KMS-11 (cell line): ENCODE data around the gene ZNF615.
"Not testable (repeated sequence)": the region's sequence is repeated elsewhere in the genome, so short reads cannot be mapped to it uniquely, and the experiment has no call there.

Source experiments
- H2AFZ ChIP-seq: fragments of 200-600 bp; sonication (generic); 2 replicates; pipeline ENCODE4 v1.6.1; 2016; ENCODE audit warnings: antibody characterized with exemption, mixed run types, low read depth
- H3K27ac ChIP-seq: fragments of 200-600 bp; sonication (generic); 2 replicates; pipeline ENCODE4 v1.6.1; 2016; ENCODE audit warnings: mild to moderate bottlenecking, mixed run types
- H3K27me3 ChIP-seq: fragments of 200-600 bp; sonication (generic); 2 replicates; pipeline ENCODE4 v1.6.1; 2017; ENCODE audit warnings: mild to moderate bottlenecking, low read depth, mixed run types, moderate library complexity; ENCODE audit not compliant: insufficient read depth
- H3K36me3 ChIP-seq: fragments of 200-600 bp; sonication (generic); 2 replicates; pipeline ENCODE4 v1.6.1; 2017; ENCODE audit warnings: mild to moderate bottlenecking, mixed run types; ENCODE audit not compliant: insufficient read depth
- H3K4me1 ChIP-seq: fragments of 200-600 bp; sonication (generic); 2 replicates; pipeline ENCODE4 v1.6.1; 2016; ENCODE audit warnings: mild to moderate bottlenecking, low read depth, mixed run types; ENCODE audit not compliant: poor library complexity, severe bottlenecking
- H3K4me2 ChIP-seq: fragments of 200-600 bp; sonication (generic); 2 replicates; pipeline ENCODE4 v1.7.0; 2016; ENCODE audit warnings: mild to moderate bottlenecking, mixed run types
- H3K4me3 ChIP-seq: fragments of 200-600 bp; sonication (generic); IDR thresholded peaks from 2 replicates; pipeline ENCODE4 v1.6.1; 2017; ENCODE audit warnings: low read depth, low read length, mixed read lengths; ENCODE audit not compliant: insufficient read depth
- H3K79me2 ChIP-seq: fragments of 200-600 bp; sonication (generic); 2 replicates; pipeline ENCODE4 v1.6.1; 2016; ENCODE audit warnings: low read depth, mixed run types; ENCODE audit not compliant: insufficient read depth
- H3K9ac ChIP-seq: fragments of 200-600 bp; sonication (generic); 2 replicates; pipeline ENCODE4 v1.6.1; 2016; ENCODE audit warnings: mild to moderate bottlenecking, mixed run types
- H4K20me1 ChIP-seq: fragments of 200-600 bp; sonication (generic); 2 replicates; pipeline ENCODE4 v1.6.1; 2016; ENCODE audit warnings: mild to moderate bottlenecking, mixed run types; ENCODE audit not compliant: insufficient read depth
- TF ChIP-seq, protein P1 (sequence below): fragments of 200-600 bp; sonication (generic); conservative IDR thresholded peaks from 2 replicates; pipeline ENCODE4 v1.6.1; 2017; ENCODE audit warnings: low read depth, mild to moderate bottlenecking, antibody characterized with exemption, low read length, moderate library complexity, mixed read lengths

ZNF615 gene

DNA sequence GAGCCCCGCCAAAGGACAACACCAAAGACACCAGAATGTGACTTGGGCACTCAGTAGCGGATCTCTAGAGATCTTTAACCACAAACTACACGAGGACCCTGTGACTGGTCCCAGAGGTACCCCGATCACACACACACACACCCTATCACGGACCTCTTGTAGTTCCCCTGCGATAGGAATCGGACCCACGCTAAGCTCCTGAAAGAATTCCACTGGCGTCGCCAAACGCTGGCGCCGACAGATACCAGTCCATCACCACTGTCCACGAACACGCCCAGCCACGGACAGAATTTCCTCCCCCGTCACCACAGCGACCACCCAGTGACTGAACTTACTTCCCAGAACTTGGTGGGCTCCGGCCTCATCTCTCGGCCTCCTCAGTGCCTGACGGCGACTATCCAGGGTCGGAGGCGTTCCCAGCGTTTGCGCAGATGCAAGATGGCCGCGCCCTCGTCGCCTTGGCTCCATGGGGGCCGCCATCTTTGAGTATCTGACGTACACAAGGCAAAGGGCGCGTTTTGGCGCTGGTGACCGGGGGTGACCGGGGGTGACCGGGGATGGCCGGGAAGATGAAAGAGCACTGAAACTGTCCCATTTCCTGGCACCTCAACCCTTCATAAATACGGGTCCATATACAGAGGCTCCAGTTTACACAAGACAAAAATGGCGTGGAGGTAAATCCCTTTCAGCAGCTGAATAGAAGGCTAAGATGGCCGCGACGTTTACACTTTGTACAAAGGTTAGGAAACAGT is at the start of gene ZNF615:
TSS of gene ZNF615 (minus strand) at position 406 of the 752 bp plus-strand sequence. CDS start 4,500 bp downstream, outside the sequence.
- Histone ChIP-seq H3K4me2 (no peak within 1 kb of the TSS; the same call in 1 of the 2 replicates), H3K36me3 (no peaks in the 10 kb centered on the region), H3K4me1 (no peaks in the 10 kb centered on the region), H4K20me1 (no peaks in the 10 kb centered on the region), H3K79me2 (no peaks in the 10 kb centered on the region), H3K27ac (peak within 1 kb of the TSS; percentile 21; the same call in 1 of the 2 replicates), H2AFZ (peak within 1 kb of the TSS; percentile 85), H3K9ac (peak within 1 kb of the TSS; percentile 30; the same call in 1 of the 2 replicates), H3K27me3 (no peaks in the 10 kb centered on the region), H3K4me3 (peak within 1 kb of the TSS; percentile 52)
- TF ChIP-seq, protein P1, sequence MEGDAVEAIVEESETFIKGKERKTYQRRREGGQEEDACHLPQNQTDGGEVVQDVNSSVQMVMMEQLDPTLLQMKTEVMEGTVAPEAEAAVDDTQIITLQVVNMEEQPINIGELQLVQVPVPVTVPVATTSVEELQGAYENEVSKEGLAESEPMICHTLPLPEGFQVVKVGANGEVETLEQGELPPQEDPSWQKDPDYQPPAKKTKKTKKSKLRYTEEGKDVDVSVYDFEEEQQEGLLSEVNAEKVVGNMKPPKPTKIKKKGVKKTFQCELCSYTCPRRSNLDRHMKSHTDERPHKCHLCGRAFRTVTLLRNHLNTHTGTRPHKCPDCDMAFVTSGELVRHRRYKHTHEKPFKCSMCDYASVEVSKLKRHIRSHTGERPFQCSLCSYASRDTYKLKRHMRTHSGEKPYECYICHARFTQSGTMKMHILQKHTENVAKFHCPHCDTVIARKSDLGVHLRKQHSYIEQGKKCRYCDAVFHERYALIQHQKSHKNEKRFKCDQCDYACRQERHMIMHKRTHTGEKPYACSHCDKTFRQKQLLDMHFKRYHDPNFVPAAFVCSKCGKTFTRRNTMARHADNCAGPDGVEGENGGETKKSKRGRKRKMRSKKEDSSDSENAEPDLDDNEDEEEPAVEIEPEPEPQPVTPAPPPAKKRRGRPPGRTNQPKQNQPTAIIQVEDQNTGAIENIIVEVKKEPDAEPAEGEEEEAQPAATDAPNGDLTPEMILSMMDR: no peak

DNA sequence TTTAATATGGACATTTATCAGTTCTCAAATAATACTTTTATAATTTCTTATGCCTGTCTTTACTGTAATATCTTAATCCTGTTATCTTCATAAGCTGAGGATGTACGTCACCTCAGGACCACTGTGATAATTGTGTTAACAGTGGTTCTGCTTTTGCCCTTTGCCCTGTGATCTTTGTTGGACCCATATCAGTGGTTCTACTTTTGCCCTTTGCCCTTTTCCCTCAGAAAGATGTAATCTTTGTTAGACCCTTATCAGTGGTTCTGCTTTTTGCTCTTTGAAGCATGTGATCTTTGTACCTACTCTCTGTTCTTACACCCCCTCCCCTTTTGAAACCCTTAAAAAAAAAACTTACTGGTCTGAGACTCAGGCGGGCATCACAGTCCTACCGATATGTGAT is 48.5 kb upstream of the ZNF615 start:
- H3K4me3 ChIP-seq, H3K27ac ChIP-seq, H3K9ac ChIP-seq: not testable (repeated sequence)

DNA sequence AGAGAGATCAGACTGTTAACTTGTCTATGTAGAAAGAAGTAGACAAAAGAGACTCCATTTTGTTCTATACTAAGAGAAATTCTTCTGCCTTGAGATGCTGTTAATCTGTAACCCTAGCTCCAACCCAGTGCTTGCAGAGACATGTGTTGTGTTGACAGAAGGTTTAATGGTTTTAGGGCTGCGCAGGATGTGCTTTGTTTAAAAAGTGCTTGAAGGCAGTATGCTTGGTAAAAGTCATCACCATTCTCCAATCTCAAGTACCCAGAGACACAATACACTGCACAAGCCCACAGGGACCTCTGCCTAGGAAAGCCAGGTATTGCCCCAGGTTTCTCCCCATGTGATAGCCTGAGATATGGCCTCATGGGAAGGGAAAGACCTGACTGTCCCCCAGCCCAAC is 43.7 kb upstream of the ZNF615 start:
- H3K27ac ChIP-seq, H2AFZ ChIP-seq, H3K27me3 ChIP-seq, H3K79me2 ChIP-seq, H3K4me2 ChIP-seq, H3K9ac ChIP-seq, H3K4me3 ChIP-seq, H3K4me1 ChIP-seq, H3K36me3 ChIP-seq, H4K20me1 ChIP-seq: not testable (repeated sequence)

More for the DNA sequence above, 48.5 kb upstream of the ZNF615 start:
- not testable (repeated sequence) for H3K79me2 ChIP-seq, H4K20me1 ChIP-seq, H3K27me3 ChIP-seq, H3K4me1 ChIP-seq, H2AFZ ChIP-seq, H3K36me3 ChIP-seq, H3K4me2 ChIP-seq

DNA sequence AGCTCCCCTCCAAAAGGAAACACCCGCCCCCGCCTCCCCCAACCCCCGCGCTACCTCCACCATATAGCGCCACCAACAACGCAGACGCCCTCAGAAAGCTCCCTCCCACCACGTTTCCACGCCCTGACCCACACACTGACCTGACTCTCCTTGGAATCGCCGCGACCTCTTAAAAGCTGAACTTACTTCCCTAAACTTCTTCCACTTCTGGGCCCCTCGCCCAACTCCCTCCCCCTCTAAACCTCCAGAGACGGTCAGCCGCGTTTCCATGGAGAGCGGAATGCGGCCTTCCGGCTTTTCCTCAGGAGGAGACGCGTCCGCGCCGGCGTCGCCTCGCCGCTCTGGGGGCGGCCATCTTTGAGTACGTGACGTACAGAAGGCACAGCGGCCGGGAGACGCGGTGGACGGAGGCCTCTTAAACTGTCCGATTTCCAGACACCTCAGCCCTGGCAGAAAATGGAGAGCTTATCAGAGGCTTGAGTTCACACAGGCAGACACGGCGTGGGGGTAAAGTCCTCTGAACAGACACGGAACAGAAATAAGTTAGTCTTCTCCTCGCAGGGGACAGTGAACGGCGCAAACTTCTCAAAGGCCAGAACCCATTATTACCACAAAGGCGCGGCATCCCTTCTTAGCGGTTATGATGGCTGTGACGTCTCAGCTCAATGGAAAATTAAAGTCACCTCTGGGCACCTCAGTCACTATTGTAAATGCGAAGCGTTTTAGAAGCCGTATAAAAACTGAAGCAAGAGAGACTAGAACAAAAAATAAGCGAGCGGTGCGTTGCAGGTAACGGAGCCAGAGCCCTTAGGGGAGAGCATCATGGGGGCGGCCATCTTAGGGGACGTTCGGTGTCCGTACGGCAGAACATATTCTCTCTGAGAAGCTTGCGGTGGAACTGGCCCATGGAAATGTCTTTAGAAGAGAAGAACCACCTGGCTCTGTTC is 40.8 kb upstream of the ZNF615 start, which contains the start of gene ZNF432:
TSS of gene ZNF432 (minus strand) at position 284 of the 947 bp plus-strand sequence. CDS start 1,970 bp downstream, outside the sequence.
- H3K27me3 ChIP-seq: no peaks in the 10 kb centered on the region
- H3K36me3 ChIP-seq: no peaks in the 10 kb centered on the region
- no peak within 1 kb of the TSS for H3K4me2 ChIP-seq
- no peak within 1 kb of the TSS for H3K27ac ChIP-seq
- H4K20me1 ChIP-seq: no peaks in the 10 kb centered on the region
- TF ChIP-seq, protein P1: no peak
- H3K9ac ChIP-seq: no peak within 1 kb of the TSS
- H3K79me2 ChIP-seq: no peaks in the 10 kb centered on the region
- no peak within 1 kb of the TSS for H2AFZ ChIP-seq
- H3K4me1 ChIP-seq: no peaks in the 10 kb centered on the region
- no peak within 1 kb of the TSS for H3K4me3 ChIP-seq

DNA sequence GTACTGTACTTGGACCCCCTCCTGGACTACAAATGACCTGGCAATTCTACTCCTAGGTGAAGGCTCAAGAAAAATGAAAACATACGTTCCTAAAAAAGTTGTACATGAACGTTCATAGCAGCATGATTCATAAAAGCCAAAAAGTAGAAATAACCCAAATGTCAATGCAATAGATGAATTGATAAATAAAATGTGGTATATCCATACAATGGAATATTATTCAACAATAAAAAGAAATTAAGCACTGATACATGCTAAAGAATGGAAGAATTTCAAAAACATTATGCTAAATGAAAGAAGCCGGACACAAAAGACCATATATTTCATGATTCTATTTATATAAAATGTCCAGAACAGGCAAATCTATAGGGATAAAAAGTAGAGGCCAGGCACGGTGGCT is 31.2 kb upstream of the ZNF615 start:
- no peaks in the 10 kb centered on the region for H3K27me3 ChIP-seq
- no peak overlapping the region for H3K4me3 ChIP-seq
- H2AFZ ChIP-seq: no peak overlapping the region
- no peak overlapping the region for H3K9ac ChIP-seq
- no peak overlapping the region for H3K27ac ChIP-seq
- H3K4me2 ChIP-seq: no peak overlapping the region
- peaks cover 14% of the 10 kb centered on the region; the same call in 1 of the 2 replicates for H3K36me3 ChIP-seq
- TF ChIP-seq, protein P1: no peak
- no peaks in the 10 kb centered on the region for H3K4me1 ChIP-seq
- no peaks in the 10 kb centered on the region for H3K79me2 ChIP-seq
- no peaks in the 10 kb centered on the region for H4K20me1 ChIP-seq
